ENCODE results near the gene B3GAT1.

GRCh38 chr11:134380229-134380628 lies 31.8 kb downstream of the B3GAT1 start:
- TF ChIP-seq CTCF (IDR thresholded peaks at IDR 0.05): no peak
- no peak for TF ChIP-seq ZFX (IDR thresholded peaks at IDR 0.05; ENCODE audit: borderline replicate concordance)
